NCI-H146 treated with DMSO at 0.1 percent for 48 hours (cell line): Measurements from ENCODE around the gene FUBP3.

ENCODE experiments used
- DNase-seq: peaks from one replicate; lab custom pipeline; 2025; ENCODE audit not compliant: unreplicated experiment; lab: John Stamatoyannopoulos, UW

FUBP3 gene

GRCh38 chr9:130606887-130607600 is 27.7 kb downstream of the FUBP3 start:
- DNase-seq = no peak

GRCh38 chr9:130607640-130608420 is 28.5 kb downstream of the FUBP3 start:
- DNase-seq = no peak

- DNase-seq = peak; percentile 0
These were observed 29.3 kb downstream of the FUBP3 start for GRCh38 chr9:130608554-130609134.

GRCh38 chr9:130609163-130609562 is 29.8 kb downstream of the FUBP3 start:
- DNase-seq = no peak

GRCh38 chr9:130610862-130611707 is 31.7 kb downstream of the FUBP3 start:
- DNase-seq = no peak

- no peak for DNase-seq
These were observed 37.1 kb downstream of the FUBP3 start for GRCh38 chr9:130616451-130616850.

- DNase-seq = no peak
These were observed 44.1 kb downstream of the FUBP3 start for GRCh38 chr9:130623466-130623865.

- no peak for DNase-seq
These were observed 44.8 kb downstream of the FUBP3 start for GRCh38 chr9:130624154-130624553.

- no peak for DNase-seq
These were observed 47.0 kb downstream of the FUBP3 start for GRCh38 chr9:130626249-130626996.

GRCh38 chr9:130627051-130627450 is 47.7 kb downstream of the FUBP3 start:
- DNase-seq = no peak

- DNase-seq = no peak
These were observed 48.8 kb downstream of the FUBP3 start for GRCh38 chr9:130627896-130628792.

- DNase-seq = no peak
These were observed 50.2 kb downstream of the FUBP3 start for GRCh38 chr9:130629443-130630070.

- DNase-seq = no peak
These were observed 50.7 kb downstream of the FUBP3 start for GRCh38 chr9:130630071-130630450.

GRCh38 chr9:130630506-130631330 is 51.3 kb downstream of the FUBP3 start:
- DNase-seq = no peak

GRCh38 chr9:130631331-130632080 is 52.1 kb downstream of the FUBP3 start:
- no peak for DNase-seq

- DNase-seq = no peak
These were observed 52.8 kb downstream of the FUBP3 start for GRCh38 chr9:130632081-130632710.

GRCh38 chr9:130632841-130633240 is 53.5 kb downstream of the FUBP3 start:
- DNase-seq = no peak
